Lung microvascular endothelial cell (primary cell): ENCODE results near the gene SMAD7. TPM values are rescaled to one million over a fixed set of nuclear protein-coding genes. Genes with fewer than 3 reads are reported as not detected.

Source experiments
- DNase-seq, 2 donors: peaks; one replicate each; pipeline versions ENCODE4 v3.0.0 to v3.0.0-alpha.2; 2010; ENCODE audit warnings: low read depth in 2 of 2
- total RNA-seq: library from RNA; depleted of rRNA; stranded (reverse); fragments of >200 nt; gene quantifications from 2 replicates; pipeline ENCODE4 v1.2.1, GENCODE V29; 2014

SMAD7 gene
- total RNA-seq, 1 donor from 2014 or later = 3.0 TPM

GRCh38 chr18:48932822-48933510 lies 17.8 kb downstream of the SMAD7 start:
- DNase-seq = no peak

- no peak for DNase-seq
These were observed 18.3 kb downstream of the SMAD7 start for GRCh38 chr18:48932462-48932818.

- no peak for DNase-seq
These were observed 18.9 kb downstream of the SMAD7 start for GRCh38 chr18:48931680-48932461.

- DNase-seq = no peak
These were observed 19.8 kb downstream of the SMAD7 start for GRCh38 chr18:48930926-48931325.

GRCh38 chr18:48929941-48930713 lies 20.6 kb downstream of the SMAD7 start:
- no peak for DNase-seq

- no peak for DNase-seq
These were observed 21.6 kb downstream of the SMAD7 start for GRCh38 chr18:48929212-48929612.

GRCh38 chr18:48928787-48929186 lies 22.0 kb downstream of the SMAD7 start:
- peak; percentile 61 to 88 for DNase-seq

- DNase-seq = no peak
These were observed 23.3 kb downstream of the SMAD7 start for GRCh38 chr18:48927286-48928080.

GRCh38 chr18:48926420-48926857 lies 24.3 kb downstream of the SMAD7 start:
- no peak for DNase-seq

- DNase-seq = no peak
These were observed 25.3 kb downstream of the SMAD7 start for GRCh38 chr18:48925491-48925780.

- DNase-seq = no peak
These were observed 25.9 kb downstream of the SMAD7 start for GRCh38 chr18:48924630-48925490.

GRCh38 chr18:48923746-48924629 lies 26.8 kb downstream of the SMAD7 start:
- DNase-seq = peak in 1 of 2 donors; percentile 58

- peak in 1 of 2 donors; percentile 78 for DNase-seq
These were observed 27.7 kb downstream of the SMAD7 start for GRCh38 chr18:48922801-48923730.

GRCh38 chr18:48922226-48922800 lies 28.5 kb downstream of the SMAD7 start:
- no peak for DNase-seq

GRCh38 chr18:48921305-48922225 lies 29.2 kb downstream of the SMAD7 start:
- no peak for DNase-seq

- DNase-seq = no peak
These were observed 30.2 kb downstream of the SMAD7 start for GRCh38 chr18:48920408-48921038.

GRCh38 chr18:48919547-48919946 lies 31.2 kb downstream of the SMAD7 start:
- no peak for DNase-seq
